Uterus (tissue), 2 donors: ENCODE measurements around the gene PPP1CB.

Source experiments
- CTCF ChIP-seq, 4 experiments: fragments of 200-600 bp in 2 of 4; fragments of 450-650 bp in 2 of 4; sonication (generic) in 2 of 4; IDR thresholded peaks; one replicate each; pipeline ENCODE4 v1.5.1; 2016 to 2019; ENCODE audit warnings: antibody characterized with exemption in 4 of 4, mild to moderate bottlenecking in 2 of 4, moderate library complexity in 1 of 4
- POLR2A ChIP-seq, 2 donors: fragments of 450-650 bp; IDR thresholded peaks; one replicate each; pipeline ENCODE4 v1.6.1; 2016; ENCODE audit warnings: antibody characterized with exemption in 2 of 2, mild to moderate bottlenecking in 1 of 2, moderate library complexity in 1 of 2

- TF ChIP-seq POLR2A (IDR thresholded peaks at IDR 0.05) (no peak), CTCF (IDR thresholded peaks at IDR 0.05) (no peak)
Observed at GRCh38 chr2:28713577-28714298, 37.9 kb upstream of the PPP1CB start.
